Gastrocnemius medialis (tissue), 4 donors: ENCODE results near the gene TTLL5.

Source experiments
- CTCF ChIP-seq, 5 experiments: fragments of 450-650 bp in 3 of 5; fragments of 200-600 bp in 2 of 5; sonication (generic) in 2 of 5; IDR thresholded peaks in 4 of 5; conservative IDR thresholded peaks in 1 of 5; 1 replicate in 4 of 5; 2 replicates in 1 of 5; pipeline ENCODE4 v1.5.1; 2016 to 2019; ENCODE audit warnings: antibody characterized with exemption in 5 of 5, mild to moderate bottlenecking in 3 of 5, moderate library complexity in 3 of 5
- POLR2A ChIP-seq, 2 donors: fragments of 450-650 bp; IDR thresholded peaks; one replicate each; pipeline ENCODE4 v1.6.1; 2017; ENCODE audit warnings: antibody characterized with exemption in 2 of 2, mild to moderate bottlenecking in 2 of 2, moderate library complexity in 2 of 2

DNA sequence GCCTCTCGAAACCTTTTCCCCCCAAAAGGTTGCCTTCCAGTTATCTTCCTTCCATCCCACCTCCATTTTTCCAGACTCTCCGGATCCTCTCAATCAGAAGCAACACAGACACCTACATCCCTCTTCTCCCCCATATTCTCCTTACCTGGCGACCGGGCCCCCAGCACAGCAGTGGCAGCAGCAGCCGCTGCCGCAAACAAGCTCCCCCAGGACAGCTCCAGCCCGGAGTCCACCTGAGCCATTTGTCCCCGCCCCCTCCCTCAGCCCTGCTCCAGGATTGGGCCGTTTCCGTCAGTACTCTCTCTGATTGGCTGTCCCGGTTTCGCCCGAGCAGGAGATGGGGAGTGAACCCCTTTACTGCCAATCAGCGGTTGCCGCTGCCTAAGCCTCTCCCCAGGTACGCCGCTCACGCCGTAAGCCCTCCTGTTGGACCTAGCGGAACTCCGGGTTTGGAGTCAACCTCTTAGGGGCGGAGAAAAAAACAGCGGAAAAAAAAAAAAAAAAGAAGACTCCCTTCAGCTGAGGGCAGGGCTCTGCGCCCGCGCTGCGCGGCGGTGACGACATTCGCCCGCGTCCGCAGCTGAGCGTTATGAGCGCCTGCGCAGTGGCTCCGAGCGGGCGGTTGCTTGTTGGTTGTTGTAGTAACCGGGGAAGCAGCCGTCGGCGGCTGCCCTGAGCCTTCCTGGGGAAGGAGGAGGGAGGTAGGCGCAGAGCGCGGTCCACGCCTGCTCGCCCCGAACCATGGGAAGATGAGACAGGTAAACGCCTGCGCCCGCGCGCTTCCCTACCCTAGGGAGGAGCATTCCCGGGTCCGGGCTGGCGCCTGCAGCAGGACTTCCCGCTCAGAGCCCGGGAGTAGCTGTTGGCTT lies at the start of gene TTLL5, which contains the start of gene ERG28:
- TF ChIP-seq CTCF (IDR thresholded peaks at IDR 0.05 in 4 of 5, conservative IDR thresholded peaks at IDR 0.05 in 1 of 5) (no peak), POLR2A (IDR thresholded peaks at IDR 0.05) (peak; percentile 54 to 85)
